Measurements from ENCODE around the gene KIF6. TPM values are rescaled to one million over a fixed set of nuclear protein-coding genes. Genes with fewer than 3 reads are reported as not detected.

Gene KIF6
- total RNA-seq, 2 experiments from 2014 or later, result not detected

DNA sequence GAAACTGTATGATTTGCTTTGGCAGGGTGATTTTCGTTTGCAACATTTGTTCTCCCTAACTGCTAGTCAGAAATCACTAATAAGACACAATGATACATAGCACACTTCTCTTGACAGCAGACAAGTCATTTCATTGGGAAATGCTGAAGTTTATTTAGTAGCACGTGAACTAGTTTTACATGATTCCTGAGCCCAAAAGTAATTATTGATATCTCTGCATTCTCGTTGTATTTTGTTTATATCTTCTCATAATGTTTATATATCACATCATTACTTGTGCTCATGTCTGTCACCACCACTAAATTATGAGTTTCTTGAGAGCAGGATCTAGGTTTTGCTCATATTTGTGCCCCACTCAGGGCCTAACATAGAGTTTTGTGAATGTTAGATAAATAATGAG lies 151.7 kb downstream of the KIF6 start:
- Histone ChIP-seq H3K27me3 (ENCODE audit: control insufficient read depth in 1 of 2, insufficient read depth in 2 of 2, low read length in 2 of 2) (no peaks in the 10 kb centered on the region), H3K4me3 (ENCODE audit: low read length) (no peak overlapping the region), H3K27ac (ENCODE audit: low read depth in 1 of 2, low read length in 2 of 2) (no peak overlapping the region), H3K4me1 (ENCODE audit: insufficient read depth, low read length) (no peaks in the 10 kb centered on the region), H3K36me3 (ENCODE audit: insufficient read depth, low read length) (no peaks in the 10 kb centered on the region), H3K9me3 (ENCODE audit: control insufficient read depth in 1 of 2, insufficient read depth in 1 of 2, low read length in 2 of 2) (peaks cover 0 to 5% of the 10 kb centered on the region in 2 experiments)
- no peak for ATAC-seq (ENCODE audit: poor library complexity)
- H3K27ac Mint-ChIP-seq, result no peak overlapping the region
- ChIA-PET CTCF (no interaction called here), POLR2A (no interaction called here)
- H3K27me3 Mint-ChIP-seq, result peaks cover 11% of the 10 kb centered on the region
- H3K36me3 Mint-ChIP-seq (ENCODE audit: low read depth), result no peaks in the 10 kb centered on the region
- no peaks in the 10 kb centered on the region for H3K9me3 Mint-ChIP-seq
- no peak overlapping the region for H3K4me3 Mint-ChIP-seq
- DNase-seq, result no peak
- intact Hi-C loops (cut with DNase I, micrococcal nuclease), result no loop called here
- H3K4me1 Mint-ChIP-seq (ENCODE audit: low read depth), result no peaks in the 10 kb centered on the region
- TF ChIP-seq, protein P1, sequence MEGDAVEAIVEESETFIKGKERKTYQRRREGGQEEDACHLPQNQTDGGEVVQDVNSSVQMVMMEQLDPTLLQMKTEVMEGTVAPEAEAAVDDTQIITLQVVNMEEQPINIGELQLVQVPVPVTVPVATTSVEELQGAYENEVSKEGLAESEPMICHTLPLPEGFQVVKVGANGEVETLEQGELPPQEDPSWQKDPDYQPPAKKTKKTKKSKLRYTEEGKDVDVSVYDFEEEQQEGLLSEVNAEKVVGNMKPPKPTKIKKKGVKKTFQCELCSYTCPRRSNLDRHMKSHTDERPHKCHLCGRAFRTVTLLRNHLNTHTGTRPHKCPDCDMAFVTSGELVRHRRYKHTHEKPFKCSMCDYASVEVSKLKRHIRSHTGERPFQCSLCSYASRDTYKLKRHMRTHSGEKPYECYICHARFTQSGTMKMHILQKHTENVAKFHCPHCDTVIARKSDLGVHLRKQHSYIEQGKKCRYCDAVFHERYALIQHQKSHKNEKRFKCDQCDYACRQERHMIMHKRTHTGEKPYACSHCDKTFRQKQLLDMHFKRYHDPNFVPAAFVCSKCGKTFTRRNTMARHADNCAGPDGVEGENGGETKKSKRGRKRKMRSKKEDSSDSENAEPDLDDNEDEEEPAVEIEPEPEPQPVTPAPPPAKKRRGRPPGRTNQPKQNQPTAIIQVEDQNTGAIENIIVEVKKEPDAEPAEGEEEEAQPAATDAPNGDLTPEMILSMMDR (IDR thresholded peaks at IDR 0.05), result no peak

DNA sequence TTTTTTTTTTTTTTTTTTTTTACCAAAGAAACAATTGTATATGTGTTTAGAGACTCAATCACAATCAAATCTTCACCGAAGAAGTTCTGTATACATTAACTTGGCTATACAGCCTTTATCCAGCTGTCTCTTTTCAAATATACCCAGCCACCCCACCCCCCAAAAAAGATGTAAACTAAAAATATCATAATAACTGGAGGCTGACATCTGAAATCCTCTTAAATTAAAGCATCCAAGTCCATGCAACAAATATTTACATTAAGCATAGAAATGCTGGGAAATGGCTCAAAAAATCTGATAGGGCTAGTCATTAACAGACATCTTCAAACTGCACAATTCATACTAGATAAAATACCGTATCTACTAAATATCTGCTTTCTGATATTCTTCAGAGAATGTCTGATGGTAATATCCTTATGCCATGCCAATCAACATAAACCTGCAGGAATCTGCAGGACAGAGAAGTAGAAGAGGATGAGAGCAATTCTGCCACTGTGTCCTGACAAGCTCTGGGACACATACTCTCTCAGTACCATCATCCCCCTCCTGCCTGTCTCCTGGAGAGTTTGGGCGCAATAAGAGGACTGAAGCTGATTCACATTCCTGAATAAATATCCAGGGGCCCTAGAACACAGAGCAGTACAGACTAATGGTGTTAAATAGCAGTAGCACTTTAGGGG lies 152.4 kb downstream of the KIF6 start:
- POLR2A ChIA-PET, result no interaction called here
- Mint-ChIP-seq H3K4me1 (ENCODE audit: low read depth) (no peaks in the 10 kb centered on the region), H3K4me3 (no peak overlapping the region), H3K36me3 (ENCODE audit: low read depth) (no peaks in the 10 kb centered on the region), H3K9me3 (no peaks in the 10 kb centered on the region), H3K27ac (no peak overlapping the region), H3K27me3 (peaks cover 11% of the 10 kb centered on the region)
- Histone ChIP-seq H3K4me1 (ENCODE audit: insufficient read depth, low read length) (no peaks in the 10 kb centered on the region), H3K27me3 (ENCODE audit: control insufficient read depth in 1 of 2, insufficient read depth in 2 of 2, low read length in 2 of 2) (no peaks in the 10 kb centered on the region), H3K4me3 (ENCODE audit: low read length) (no peak overlapping the region), H3K27ac (ENCODE audit: low read depth in 1 of 2, low read length in 2 of 2) (no peak overlapping the region), H3K9me3 (ENCODE audit: control insufficient read depth in 1 of 2, insufficient read depth in 1 of 2, low read length in 2 of 2) (peaks cover 0 to 5% of the 10 kb centered on the region in 2 experiments), H3K36me3 (ENCODE audit: insufficient read depth, low read length) (no peaks in the 10 kb centered on the region)
- TF ChIP-seq, protein P1 (IDR thresholded peaks at IDR 0.05), result no peak
- no peak for ATAC-seq (ENCODE audit: poor library complexity)
- no peak for DNase-seq
- CTCF ChIA-PET, result no interaction called here
- intact Hi-C loops (cut with DNase I, micrococcal nuclease), result no loop called here

DNA sequence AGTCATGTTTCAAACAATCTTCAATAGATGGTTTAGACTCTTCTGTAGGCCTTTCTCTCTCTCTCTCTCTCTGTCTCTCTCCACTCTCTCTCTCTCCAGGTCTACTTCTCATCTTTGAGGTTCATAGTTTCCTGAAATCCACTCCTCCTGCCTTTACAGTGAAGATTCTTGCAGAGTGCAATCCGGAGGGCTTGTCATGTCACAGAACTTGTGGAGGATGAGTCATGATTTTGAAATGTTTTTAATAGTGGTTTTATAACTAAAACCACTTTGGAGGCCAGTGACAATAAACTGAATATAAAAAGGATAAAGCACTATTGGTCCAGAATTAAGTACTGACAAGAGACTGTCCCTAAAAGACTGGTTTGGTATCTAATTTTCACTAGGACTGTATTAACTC lies 156.3 kb downstream of the KIF6 start:
- Mint-ChIP-seq H3K27me3 (peaks cover 11% of the 10 kb centered on the region), H3K36me3 (ENCODE audit: low read depth) (no peaks in the 10 kb centered on the region), H3K4me1 (ENCODE audit: low read depth) (no peaks in the 10 kb centered on the region), H3K9me3 (no peaks in the 10 kb centered on the region), H3K27ac (no peak overlapping the region), H3K4me3 (no peak overlapping the region)
- Histone ChIP-seq H3K4me1 (ENCODE audit: insufficient read depth, low read length) (no peaks in the 10 kb centered on the region), H3K9me3 (ENCODE audit: control insufficient read depth in 1 of 2, insufficient read depth in 1 of 2, low read length in 2 of 2) (no peaks in the 10 kb centered on the region), H3K36me3 (ENCODE audit: insufficient read depth, low read length) (no peaks in the 10 kb centered on the region), H3K27ac (ENCODE audit: low read depth in 1 of 2, low read length in 2 of 2) (no peak overlapping the region), H3K27me3 (ENCODE audit: control insufficient read depth in 1 of 2, insufficient read depth in 2 of 2, low read length in 2 of 2) (no peaks in the 10 kb centered on the region), H3K4me3 (ENCODE audit: low read length) (no peak overlapping the region)
- ChIA-PET POLR2A (no interaction called here), CTCF (no interaction called here)
- DNase-seq (no peak), ATAC-seq (ENCODE audit: poor library complexity) (no peak)
- TF ChIP-seq, protein P1 (IDR thresholded peaks at IDR 0.05), result no peak
- intact Hi-C loops (cut with DNase I, micrococcal nuclease), result no loop called here
